Right ventricle myocardium inferior (tissue), 1 donor: ENCODE data around the gene SHMT2. TPM values are rescaled to one million over a fixed set of nuclear protein-coding genes. Genes with fewer than 3 reads are reported as not detected.

Experiments
- ATAC-seq: fragments of 200-7000 bp; cut with Tn5 transposase; one replicate; pipeline ENCODE4 v1.9.1; 2020; ENCODE audit warnings: mild to moderate bottlenecking, moderate library complexity
- DNase-seq: peaks from one replicate; pipeline ENCODE4 v3.0.0; 2021; ENCODE audit errors: missing footprints
- intact Hi-C: fragments of 100-400 bp; cut with DNase I; formaldehyde crosslinking; loops from one replicate; pipeline ENCODE4 v1.11.0; 2022
- long read RNA-seq: library from polyadenylated mRNA; unstranded; transcript quantifications from one replicate; pipeline ENCODE4 v2.0.0, GENCODE V29; 2021
- total RNA-seq: library from RNA; stranded (reverse); fragmentation: NEBNext Ultra II Directional; extraction: Animal tissue kit (Norgen Biotek cat#: 25700); gene quantifications from one replicate; pipeline ENCODE4 v1.2.1, GENCODE V29; 2021
- donor health status: DM: no; HTN: yes; CAD: no; lungs with severe emphysema.

The SHMT2 gene
- total RNA-seq = 32.8 TPM
- long read RNA-seq, transcript SHMT2-201 (12 exons, 2,537 nt) = major isoform, 20 of 26 reads
- long read RNA-seq, partial matches to known transcripts = 5 of 26 reads
- long read RNA-seq, other reads (novel, unspliced or antisense) = 1 of 26 reads

DNA sequence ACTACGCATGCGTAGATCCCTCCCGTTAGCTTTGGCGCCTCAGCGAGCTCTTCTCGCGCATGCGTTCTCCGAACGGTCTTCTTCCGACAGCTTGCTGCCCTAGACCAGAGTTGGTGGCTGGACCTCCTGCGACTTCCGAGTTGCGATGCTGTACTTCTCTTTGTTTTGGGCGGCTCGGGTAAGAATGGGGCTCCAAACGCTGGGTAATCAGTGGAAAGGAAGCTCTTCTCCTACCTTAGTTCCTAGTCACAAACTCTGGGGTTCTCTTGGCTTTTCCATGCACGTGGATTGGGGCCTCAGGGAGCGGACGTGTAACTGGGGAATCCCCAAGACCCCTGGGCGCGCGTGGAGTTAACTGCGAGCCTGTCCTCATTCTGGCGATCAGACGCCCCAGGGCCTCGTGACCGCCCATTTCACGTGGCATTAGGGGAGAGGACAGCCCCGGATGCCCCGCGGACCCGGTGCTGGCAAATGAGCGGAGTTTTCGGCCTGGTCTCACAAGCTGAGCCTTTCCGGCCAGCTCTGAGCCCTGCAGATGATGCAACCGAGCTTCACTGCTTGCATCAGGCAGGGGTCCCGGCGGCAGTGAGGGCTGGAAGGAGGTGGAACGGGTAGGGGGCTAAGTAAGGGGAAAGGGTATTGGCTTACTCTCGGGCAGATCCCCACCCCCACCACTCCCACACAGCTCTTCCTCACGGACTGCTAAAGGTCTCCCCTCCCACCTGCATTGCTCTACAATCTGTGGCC, at the start of gene SHMT2:
TSS of gene SHMT2 (plus strand) at position 78 of the 747 bp plus-strand sequence. CDS start at position 146, 68 bp downstream.
- ATAC-seq (peak; percentile 79), DNase-seq (peak; percentile 94)
- intact Hi-C loops = no loop called here

DNA sequence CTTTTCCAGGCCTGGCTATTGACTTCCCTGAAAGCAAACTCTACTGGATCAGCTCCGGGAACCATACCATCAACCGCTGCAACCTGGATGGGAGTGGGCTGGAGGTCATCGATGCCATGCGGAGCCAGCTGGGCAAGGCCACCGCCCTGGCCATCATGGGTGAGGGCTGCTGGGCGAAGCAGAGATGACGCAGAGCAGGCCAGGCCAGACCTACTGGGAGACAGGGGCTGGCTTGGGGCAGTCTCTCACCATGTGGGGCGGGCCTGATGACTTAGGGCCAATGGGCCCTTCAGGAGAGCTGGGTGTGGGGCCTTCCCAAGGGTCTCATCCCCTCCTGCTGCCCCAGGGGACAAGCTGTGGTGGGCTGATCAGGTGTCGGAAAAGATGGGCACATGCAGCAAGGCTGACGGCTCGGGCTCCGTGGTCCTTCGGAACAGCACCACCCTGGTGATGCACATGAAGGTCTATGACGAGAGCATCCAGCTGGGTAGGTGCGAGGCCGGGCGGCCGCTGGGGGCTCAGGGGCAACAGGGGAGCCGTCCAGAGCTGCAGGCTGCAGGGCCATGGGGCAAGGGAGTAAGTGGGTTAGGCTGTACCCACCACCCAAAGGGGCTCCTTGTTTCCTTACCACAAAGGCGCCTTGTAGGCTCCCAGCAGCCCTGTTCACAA, 49.1 kb upstream of the SHMT2 start:
- no peak for ATAC-seq
- intact Hi-C loops = loop anchor here (2.0 kb wide), 1 partner anchor 106 kb away; no protein-coding TSS in a partner anchor

DNA sequence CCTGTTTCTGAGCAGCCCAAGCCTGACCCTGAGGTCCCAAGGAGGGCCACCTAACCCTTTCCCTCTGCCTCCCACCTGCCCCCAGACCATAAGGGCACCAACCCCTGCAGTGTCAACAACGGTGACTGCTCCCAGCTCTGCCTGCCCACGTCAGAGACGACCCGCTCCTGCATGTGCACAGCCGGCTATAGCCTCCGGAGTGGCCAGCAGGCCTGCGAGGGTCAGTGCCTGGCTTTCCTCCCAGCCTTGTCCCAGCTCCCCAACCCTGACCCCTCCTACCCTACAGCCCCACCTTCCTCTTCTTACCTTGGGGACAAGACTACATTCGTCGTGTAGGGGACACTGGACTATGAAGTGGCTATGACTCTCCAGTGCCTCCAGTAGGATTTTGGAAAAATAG, 48.4 kb upstream of the SHMT2 start:
- DNase-seq (no peak), ATAC-seq (no peak)
- intact Hi-C loops = loop anchor here (2.0 kb wide), 1 partner anchor 106 kb away; no protein-coding TSS in a partner anchor

More for the DNA sequence above, 49.1 kb upstream of the SHMT2 start:
- no peak for DNase-seq

DNA sequence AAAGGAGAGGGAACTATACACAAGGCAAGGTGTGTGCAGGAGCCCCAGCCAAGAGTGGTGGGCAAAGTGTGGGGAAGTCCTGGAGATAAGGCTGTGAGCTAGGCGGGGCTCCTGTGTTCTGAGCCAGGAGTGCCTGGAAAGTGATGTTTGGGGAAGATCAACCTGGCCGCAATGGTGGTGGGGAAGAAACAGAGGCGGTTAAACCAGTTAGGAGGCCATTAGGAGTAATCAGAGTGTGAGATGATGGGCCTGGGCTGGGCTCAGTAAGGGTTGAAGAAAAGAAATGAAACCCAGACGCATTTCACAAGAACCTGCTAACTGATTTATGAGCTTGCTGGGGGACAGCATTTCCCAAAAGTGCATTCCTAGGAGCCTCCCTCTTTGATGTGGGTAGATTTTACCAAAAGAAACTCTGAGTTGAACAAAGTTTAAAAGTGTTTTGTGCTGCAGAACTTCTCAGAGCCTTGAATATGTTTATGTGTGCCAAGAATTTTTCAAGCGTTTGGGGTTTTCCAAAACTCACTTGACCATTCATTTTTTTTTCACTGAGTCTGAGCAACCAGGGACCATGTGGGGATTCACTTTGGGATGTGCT, 47.9 kb upstream of the SHMT2 start:
- DNase-seq (no peak), ATAC-seq (no peak)
- intact Hi-C loops = loop anchor here (2.0 kb wide), 1 partner anchor 107 kb away; no protein-coding TSS in a partner anchor

DNA sequence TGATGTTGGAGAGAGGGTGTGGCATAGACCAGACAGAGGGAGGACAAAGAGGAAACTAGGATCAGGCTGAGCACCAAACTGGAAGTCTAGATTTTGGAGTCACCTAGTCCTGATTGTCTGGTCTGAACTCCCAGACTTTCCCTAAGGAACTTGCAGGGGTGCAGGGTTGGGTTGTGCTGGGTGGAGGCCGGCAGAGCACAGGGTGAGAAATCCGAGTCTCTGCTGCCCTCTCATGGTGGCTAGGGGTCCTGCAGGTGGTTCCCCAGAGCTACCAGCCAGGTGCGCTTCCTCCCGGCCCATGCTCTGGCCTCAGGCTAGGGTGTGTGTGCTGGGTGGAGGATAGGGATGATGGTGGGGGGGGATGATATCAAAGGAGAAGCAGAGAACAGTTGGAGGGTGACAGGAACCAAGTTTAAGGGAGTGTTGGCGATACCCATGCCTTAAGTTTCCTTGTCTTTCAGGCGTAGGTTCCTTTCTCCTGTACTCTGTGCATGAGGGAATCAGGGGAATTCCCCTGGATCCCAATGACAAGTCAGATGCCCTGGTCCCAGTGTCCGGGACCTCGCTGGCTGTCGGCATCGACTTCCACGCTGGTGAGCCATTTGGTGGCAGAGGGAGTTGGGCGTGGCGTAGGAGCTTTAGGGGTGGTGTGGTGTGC, 46.5 kb upstream of the SHMT2 start:
- intact Hi-C loops = loop anchor here (1.0 kb wide), 1 partner anchor 59 kb away; no protein-coding TSS in a partner anchor
- peak; percentile 84 for DNase-seq
- peak; percentile 80 for ATAC-seq

DNA sequence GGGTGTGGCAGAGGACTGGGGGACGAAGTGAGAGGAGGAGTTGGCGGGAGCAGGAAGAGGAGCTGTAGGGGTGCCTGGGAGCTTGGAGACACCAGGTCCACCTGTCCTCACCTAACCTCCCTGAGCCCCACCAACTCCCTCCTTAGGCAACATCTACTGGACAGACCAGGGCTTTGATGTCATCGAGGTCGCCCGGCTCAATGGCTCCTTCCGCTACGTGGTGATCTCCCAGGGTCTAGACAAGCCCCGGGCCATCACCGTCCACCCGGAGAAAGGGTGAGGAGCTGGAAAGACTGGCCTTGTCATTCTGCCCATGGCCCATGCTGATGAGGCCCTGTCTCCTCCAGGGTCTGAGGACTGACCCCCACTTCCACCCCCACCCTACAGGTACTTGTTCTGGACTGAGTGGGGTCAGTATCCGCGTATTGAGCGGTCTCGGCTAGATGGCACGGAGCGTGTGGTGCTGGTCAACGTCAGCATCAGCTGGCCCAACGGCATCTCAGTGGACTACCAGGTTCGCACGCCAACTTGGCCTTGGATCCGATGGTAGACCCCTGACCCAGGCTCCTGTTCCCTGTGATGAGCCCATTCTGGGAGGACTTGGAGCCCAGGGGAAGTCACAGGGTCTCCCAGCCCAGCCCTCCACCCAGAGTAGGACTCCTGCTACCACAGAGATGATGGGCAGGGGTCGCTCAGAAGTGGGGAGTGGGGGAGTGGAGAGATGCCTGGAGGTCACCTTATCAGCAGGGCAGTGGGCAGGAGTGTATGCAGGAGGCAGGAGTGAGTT, 45.4 kb upstream of the SHMT2 start:
- DNase-seq (no peak), ATAC-seq (no peak)
- intact Hi-C loops = loop anchor here (1.0 kb wide), 1 partner anchor 60 kb away; no protein-coding TSS in a partner anchor

DNA sequence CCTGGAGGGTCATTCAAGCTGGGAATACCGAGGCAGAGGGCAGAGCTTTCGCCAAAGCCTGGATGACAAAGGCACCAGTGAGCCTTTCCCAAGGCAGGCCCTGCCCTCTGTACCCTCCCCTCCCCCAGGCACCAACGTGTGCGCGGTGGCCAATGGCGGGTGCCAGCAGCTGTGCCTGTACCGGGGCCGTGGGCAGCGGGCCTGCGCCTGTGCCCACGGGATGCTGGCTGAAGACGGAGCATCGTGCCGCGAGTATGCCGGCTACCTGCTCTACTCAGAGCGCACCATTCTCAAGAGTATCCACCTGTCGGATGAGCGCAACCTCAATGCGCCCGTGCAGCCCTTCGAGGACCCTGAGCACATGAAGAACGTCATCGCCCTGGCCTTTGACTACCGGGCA, 44.1 kb upstream of the SHMT2 start:
- intact Hi-C loops = no loop called here
- no peak for ATAC-seq

DNA sequence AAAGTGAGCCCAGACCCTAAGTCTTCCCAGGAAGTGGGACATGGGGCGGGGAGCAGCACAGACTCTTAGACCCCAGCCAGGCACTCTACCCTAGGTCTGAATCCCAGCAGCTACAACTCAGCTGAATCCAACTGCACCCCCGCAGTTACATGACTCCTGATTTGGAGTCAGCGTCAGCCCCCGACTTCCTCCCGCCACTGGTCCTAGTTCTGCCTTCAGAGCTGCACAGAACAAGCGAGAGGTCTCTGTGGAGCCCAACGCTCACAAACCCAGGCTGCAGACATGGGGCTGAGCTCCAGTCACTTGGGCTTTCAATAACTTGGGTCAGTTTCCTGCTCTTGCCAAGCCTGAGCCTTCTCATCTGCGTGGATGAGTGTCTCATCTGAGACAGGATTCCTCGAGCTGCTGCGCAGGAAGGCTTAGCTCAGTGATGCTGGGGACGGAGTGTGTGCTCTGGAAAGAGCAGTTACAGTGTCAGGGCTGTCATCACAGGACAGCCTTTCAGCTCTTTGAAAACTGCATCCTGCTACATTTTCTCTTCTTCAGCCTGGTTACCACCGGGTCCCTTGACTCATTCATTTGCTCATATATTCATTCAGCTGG, 43.5 kb upstream of the SHMT2 start:
- DNase-seq = no peak
- no peak for ATAC-seq
- intact Hi-C loops = no loop called here

More for the DNA sequence above, 44.1 kb upstream of the SHMT2 start:
- DNase-seq = peak; percentile 62

DNA sequence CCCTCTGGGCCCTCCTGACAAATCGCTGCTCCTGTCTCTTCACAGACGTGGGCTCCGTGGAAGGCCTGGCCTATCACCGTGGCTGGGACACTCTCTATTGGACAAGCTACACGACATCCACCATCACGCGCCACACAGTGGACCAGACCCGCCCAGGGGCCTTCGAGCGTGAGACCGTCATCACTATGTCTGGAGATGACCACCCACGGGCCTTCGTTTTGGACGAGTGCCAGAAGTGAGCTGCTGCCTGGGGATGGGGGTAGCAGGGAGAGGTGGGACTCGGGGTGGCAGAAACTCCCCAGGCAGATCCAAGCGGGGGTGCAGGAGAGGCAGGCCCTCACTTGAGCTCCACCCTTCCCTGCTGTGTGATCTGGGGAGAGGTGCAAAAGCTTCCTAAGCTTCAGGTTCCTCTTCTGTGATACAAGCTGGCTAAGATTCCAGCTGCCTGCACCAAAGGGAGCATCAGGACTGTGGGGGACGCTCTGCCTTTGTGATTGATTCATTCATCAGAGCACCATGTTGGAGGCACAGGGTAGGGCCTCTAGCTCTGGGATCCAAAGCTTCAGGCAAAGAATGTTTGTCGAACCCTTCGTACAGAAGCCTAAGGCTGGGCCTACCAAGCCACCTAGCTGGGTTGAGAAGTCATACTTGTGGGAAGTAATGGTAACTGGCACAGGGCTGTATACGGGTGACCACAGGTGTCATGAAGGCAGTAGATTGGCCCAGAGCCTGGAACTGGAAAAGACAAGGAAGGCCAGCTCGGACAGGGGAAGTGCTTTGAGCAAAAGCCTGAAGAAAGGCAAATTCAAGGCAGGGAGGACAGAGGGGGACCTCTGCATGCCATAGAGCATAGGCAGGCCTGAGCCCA, 42.1 kb upstream of the SHMT2 start:
- ATAC-seq = no peak
- DNase-seq = no peak
- intact Hi-C loops = no loop called here

DNA sequence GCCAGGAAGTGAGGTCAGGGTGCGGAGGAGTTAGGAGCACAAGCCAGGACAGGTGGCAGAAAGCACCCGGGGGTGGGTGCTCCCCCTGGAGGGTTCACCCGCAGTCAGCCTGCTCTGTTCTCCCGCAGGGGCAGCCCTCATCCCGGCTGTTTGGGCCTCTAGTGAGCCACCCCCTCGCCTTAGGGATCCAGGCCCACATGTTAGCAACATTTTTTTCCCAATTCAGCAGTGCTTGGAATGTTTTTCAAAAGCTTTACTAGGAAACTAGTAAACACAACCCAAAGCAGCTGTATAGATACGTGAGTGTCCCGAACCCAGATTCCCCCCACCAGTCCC, 41.5 kb upstream of the SHMT2 start:
- DNase-seq = no peak
- no peak for ATAC-seq
- intact Hi-C loops = no loop called here

DNA sequence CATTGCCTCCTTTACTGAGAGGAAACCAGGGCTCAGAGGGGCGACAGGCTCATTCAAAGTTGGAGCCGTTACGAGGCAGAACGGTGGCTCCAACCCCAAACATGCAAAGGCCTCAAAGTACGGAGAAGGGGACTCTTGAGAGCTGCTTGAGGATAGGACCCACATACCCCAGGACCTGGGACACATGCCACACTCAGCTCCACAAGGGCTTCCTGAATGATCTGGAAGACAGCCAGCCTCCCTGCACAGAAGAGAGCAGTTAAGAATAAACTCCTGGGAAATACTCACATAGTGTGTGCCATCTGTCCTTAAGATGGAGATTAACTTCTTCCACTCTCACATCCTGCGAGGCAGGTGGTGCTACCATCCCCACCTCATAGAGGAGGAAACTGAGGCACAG, 39.5 kb upstream of the SHMT2 start:
- ATAC-seq (peak; percentile 66), DNase-seq (no peak)
- intact Hi-C loops = no loop called here

DNA sequence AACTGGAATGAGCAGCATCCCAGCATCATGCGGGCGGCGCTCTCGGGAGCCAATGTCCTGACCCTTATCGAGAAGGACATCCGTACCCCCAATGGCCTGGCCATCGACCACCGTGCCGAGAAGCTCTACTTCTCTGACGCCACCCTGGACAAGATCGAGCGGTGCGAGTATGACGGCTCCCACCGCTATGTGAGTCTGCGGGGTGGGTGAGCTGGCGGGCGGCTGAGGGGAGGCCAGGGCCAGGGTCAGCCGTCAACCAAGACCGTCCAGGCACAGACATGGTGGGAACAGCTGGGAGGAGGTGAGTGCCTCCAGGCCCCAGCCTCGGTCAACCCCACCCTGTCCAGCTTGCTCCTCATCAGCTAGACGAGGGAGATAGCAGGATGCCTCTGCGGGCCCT, 38.7 kb upstream of the SHMT2 start:
- ATAC-seq (no peak), DNase-seq (no peak)
- intact Hi-C loops = no loop called here

DNA sequence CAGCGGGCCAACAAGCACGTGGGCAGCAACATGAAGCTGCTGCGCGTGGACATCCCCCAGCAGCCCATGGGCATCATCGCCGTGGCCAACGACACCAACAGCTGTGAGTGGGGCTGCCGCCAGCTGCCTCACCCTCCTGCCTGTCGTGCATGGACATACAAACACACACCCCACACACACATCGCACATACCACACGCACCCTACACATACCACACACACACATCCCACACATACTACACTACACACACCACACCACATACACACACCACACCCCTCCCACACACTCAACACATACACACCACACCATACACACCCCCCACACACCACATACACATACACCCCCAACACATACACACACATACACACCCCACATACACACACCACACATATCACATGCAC, 38.1 kb upstream of the SHMT2 start:
- intact Hi-C loops = no loop called here
- DNase-seq (no peak), ATAC-seq (no peak)

DNA sequence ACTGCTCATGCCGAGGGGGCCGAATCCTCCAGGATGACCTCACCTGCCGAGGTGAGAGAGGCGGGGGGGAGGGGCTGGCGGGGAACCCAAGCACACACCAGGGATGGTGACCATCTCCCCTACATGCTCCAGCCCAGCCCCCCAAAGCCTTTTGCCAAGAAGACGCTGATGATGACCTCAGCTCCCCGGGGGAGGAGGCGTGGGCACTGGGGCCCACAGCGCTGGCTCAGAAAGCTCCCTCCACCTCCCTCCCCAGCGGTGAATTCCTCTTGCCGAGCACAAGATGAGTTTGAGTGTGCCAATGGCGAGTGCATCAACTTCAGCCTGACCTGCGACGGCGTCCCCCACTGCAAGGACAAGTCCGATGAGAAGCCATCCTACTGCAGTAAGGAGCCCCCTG, 36.6 kb upstream of the SHMT2 start:
- DNase-seq = no peak
- no peak for ATAC-seq

DNA sequence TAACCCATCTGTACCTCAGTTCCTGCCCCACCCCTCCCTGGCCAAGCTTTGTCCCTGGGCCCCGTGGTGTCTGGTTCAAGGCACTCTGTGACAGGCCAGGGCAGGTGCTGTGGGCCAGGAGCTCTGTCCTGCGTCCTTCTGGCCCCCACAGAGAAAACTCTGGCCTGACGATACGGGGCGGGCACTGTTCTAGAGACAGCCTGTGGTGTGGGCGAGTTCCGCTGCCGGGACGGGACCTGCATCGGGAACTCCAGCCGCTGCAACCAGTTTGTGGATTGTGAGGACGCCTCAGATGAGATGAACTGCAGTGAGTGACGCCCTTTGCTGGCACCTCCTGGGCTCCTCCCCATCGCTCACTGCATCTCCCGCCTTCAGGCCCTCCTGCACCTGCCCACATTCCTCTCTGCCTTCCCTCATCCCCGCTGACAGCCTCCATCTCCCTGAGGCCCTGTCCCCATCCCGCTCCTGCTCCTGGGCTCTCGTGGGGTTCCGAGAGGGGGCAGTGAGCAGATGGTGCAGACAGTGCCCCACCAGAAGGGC, 35.7 kb upstream of the SHMT2 start:
- no peak for ATAC-seq
- intact Hi-C loops = no loop called here

More for the DNA sequence above, 36.6 kb upstream of the SHMT2 start:
- intact Hi-C loops = no loop called here

DNA sequence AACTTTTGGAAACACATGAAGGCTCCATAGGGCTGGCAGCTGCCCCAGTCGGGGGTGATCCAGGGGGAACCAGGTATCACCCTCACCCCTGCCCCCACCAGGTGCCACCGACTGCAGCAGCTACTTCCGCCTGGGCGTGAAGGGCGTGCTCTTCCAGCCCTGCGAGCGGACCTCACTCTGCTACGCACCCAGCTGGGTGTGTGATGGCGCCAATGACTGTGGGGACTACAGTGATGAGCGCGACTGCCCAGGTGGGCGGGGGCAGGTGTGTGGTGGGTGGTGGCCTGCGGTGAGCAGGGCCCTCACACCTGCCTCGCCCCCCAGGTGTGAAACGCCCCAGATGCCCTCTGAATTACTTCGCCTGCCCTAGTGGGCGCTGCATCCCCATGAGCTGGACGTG, 35.3 kb upstream of the SHMT2 start:
- DNase-seq = no peak
- no peak for ATAC-seq
- intact Hi-C loops = no loop called here

More for the DNA sequence above, 35.7 kb upstream of the SHMT2 start:
- no peak for DNase-seq

DNA sequence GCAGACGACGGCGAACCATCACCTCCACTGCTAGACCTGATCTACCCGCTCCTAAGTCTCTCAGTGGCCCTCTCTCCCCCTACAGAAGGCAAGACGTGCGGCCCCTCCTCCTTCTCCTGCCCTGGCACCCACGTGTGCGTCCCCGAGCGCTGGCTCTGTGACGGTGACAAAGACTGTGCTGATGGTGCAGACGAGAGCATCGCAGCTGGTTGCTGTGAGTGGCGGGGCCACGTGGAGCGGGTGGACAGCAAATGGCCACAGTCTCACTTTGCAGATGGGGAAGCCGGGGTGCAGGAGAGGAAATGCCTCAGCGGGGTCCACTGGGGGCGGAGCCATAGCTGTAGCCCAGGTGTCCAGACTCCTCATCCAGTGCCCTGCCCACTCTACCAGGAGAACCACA, 34.3 kb upstream of the SHMT2 start:
- no peak for ATAC-seq
- intact Hi-C loops = no loop called here
- DNase-seq = no peak
